Thyroid gland (tissue), 4 donors: ENCODE data around the gene PLCL1. TPM values are rescaled to one million over a fixed set of nuclear protein-coding genes. Genes with fewer than 3 reads are reported as not detected.

ENCODE experiments used
- DNase-seq, 2 donors: peaks; one replicate each; pipeline ENCODE4 v3.0.0-alpha.2; 2019
- H3K27ac ChIP-seq, 3 donors: fragments of 200-600 bp; sonication (generic); 1 replicate in 2 of 3; 2 replicates in 1 of 3; pipeline ENCODE4 v1.5.1; 2016 to 2019; ENCODE audit warnings: mild to moderate bottlenecking in 1 of 3, moderate library complexity in 1 of 3
- H3K27me3 ChIP-seq: fragments of 200-600 bp; sonication (generic); one replicate; pipeline ENCODE4 v1.5.1; 2019
- H3K36me3 ChIP-seq, 2 donors: fragments of 200-600 bp; sonication (generic); one replicate each; pipeline ENCODE4 v1.5.1; 2016 to 2019
- H3K4me1 ChIP-seq, 2 donors: fragments of 200-600 bp; sonication (generic); one replicate each; pipeline ENCODE4 v1.5.1; 2017 to 2019
- H3K4me3 ChIP-seq, 3 donors: fragments of 200-600 bp; sonication (generic); replicated peaks in 1 of 3; 1 replicate in 2 of 3; 2 replicates in 1 of 3; pipeline ENCODE4 v1.5.1; 2016; ENCODE audit warnings: mild to moderate bottlenecking in 1 of 3
- H3K9me3 ChIP-seq: fragments of 200-600 bp; sonication (generic); one replicate; pipeline ENCODE4 v1.5.1; 2017
- POLR2A ChIP-seq, 2 donors: fragments of 450-650 bp; IDR thresholded peaks; one replicate each; pipeline ENCODE4 v1.6.1; 2017; ENCODE audit warnings: antibody characterized with exemption in 2 of 2, mild to moderate bottlenecking in 2 of 2, moderate library complexity in 1 of 2
- WGBS, 2 donors: methylation state at CpG; one replicate each; pipeline ENCODE4 v1.1.5; 2017; 5-methylcytosine and 5-hydroxymethylcytosine counted together
- intact Hi-C: fragments of 100-400 bp; cut with DNase I; formaldehyde crosslinking; loops from one replicate; pipeline ENCODE4 v1.15.1; 2023
- total RNA-seq, 4 donors: library from RNA; depleted of rRNA; stranded (reverse); fragments of >200 nt; gene quantifications; one replicate each; pipeline ENCODE4 v1.2.3, GENCODE V29; 2016
- TF ChIP-seq, protein P1 (sequence below), 6 experiments: fragments of 200-600 bp in 3 of 6; fragments of 450-650 bp in 3 of 6; sonication (generic) in 3 of 6; IDR thresholded peaks; one replicate each; pipeline ENCODE4 v1.5.1; 2016 to 2019; ENCODE audit warnings: antibody characterized with exemption in 6 of 6, mild to moderate bottlenecking in 2 of 6, inconsistent platforms in 1 of 6, moderate library complexity in 1 of 6

Gene PLCL1
- total RNA-seq, 4 donors from 2014 or later, result 9.1 to 11.8 (median 9.9) TPM

DNA sequence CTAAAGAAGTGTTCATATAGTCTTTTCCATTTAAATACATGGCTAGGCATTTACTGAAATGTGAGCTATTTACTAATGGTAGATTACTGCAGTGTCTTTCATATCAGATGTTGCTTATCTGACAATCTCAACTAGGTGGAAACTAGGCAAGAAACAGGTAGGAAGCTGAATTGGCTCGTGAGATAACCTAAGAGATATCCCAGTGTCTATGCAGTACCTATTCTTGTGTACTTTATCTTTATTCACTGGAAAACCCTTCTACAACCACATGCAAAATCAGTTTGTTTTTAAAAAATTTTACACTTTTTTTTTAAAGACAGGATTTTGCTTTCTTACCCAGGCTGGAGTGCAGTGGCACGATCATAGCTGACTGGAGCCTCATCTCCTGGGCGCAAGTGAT lies 63.8 kb downstream of the PLCL1 start:
- intact Hi-C loops, result no loop called here
- Histone ChIP-seq H3K4me1 (no peaks in the 10 kb centered on the region), H3K4me3 (no peak overlapping the region), H3K36me3 (no peaks in the 10 kb centered on the region), H3K9me3 (no peaks in the 10 kb centered on the region), H3K27ac (no peak overlapping the region), H3K27me3 (no peaks in the 10 kb centered on the region)
- TF ChIP-seq, protein P1, sequence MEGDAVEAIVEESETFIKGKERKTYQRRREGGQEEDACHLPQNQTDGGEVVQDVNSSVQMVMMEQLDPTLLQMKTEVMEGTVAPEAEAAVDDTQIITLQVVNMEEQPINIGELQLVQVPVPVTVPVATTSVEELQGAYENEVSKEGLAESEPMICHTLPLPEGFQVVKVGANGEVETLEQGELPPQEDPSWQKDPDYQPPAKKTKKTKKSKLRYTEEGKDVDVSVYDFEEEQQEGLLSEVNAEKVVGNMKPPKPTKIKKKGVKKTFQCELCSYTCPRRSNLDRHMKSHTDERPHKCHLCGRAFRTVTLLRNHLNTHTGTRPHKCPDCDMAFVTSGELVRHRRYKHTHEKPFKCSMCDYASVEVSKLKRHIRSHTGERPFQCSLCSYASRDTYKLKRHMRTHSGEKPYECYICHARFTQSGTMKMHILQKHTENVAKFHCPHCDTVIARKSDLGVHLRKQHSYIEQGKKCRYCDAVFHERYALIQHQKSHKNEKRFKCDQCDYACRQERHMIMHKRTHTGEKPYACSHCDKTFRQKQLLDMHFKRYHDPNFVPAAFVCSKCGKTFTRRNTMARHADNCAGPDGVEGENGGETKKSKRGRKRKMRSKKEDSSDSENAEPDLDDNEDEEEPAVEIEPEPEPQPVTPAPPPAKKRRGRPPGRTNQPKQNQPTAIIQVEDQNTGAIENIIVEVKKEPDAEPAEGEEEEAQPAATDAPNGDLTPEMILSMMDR (IDR thresholded peaks at IDR 0.05), result no peak
- TF ChIP-seq POLR2A (IDR thresholded peaks at IDR 0.05), result no peak
- 92 to 94% methylated on average over 3 of the region's 3 CpGs for WGBS, 2 donors
- no peak for DNase-seq

- Histone ChIP-seq H3K9me3 (no peaks in the 10 kb centered on the region), H3K4me3 (no peak overlapping the region), H3K27ac (no peak overlapping the region), H3K36me3 (no peaks in the 10 kb centered on the region), H3K27me3 (no peaks in the 10 kb centered on the region), H3K4me1 (no peaks in the 10 kb centered on the region)
- DNase-seq, result no peak
- intact Hi-C loops, result no loop called here
- WGBS, 2 donors, result 89 to 92% methylated on average over 2 of the region's 2 CpGs
- TF ChIP-seq, protein P1 (IDR thresholded peaks at IDR 0.05), result no peak
- no peak for TF ChIP-seq POLR2A (IDR thresholded peaks at IDR 0.05)
Observed at GRCh38 chr2:197869041-197869440, 64.6 kb downstream of the PLCL1 start.

GRCh38 chr2:197869501-197870111 lies 65.2 kb downstream of the PLCL1 start:
- Histone ChIP-seq H3K4me3 (no peak overlapping the region), H3K4me1 (no peaks in the 10 kb centered on the region), H3K36me3 (no peaks in the 10 kb centered on the region), H3K9me3 (no peaks in the 10 kb centered on the region), H3K27me3 (no peaks in the 10 kb centered on the region), H3K27ac (no peak overlapping the region)
- no peak for DNase-seq
- intact Hi-C loops, result no loop called here
- 83 to 84% methylated on average over 8 of the region's 8 CpGs for WGBS, 2 donors
- TF ChIP-seq POLR2A (IDR thresholded peaks at IDR 0.05), result no peak
- TF ChIP-seq, protein P1 (IDR thresholded peaks at IDR 0.05), result no peak

DNA sequence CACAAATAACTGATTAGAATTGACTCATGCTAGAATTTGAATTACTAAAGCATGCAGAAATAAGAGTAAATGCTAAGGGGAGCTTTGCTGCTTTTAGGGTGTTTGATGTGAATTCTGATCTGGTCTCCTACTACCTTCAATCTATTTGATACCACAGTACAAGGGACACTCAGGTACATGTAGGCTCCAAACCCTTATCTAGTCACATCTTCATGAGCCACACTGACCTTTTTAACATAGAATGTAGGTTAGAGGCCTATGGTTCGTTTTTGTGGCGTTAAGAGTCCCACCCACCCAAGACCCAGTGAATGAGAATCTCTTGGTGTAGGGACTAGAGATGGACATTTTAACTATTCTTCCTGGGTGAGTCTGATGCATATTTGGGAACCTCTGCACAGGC lies 65.7 kb downstream of the PLCL1 start:
- no peaks in the 10 kb centered on the region for H3K36me3 ChIP-seq
- DNase-seq, result no peak
- no peaks in the 10 kb centered on the region for H3K4me1 ChIP-seq
- WGBS, 2 donors, result 89 to 94% methylated on average over 2 of the region's 2 CpGs
- intact Hi-C loops, result no loop called here
- no peaks in the 10 kb centered on the region for H3K27me3 ChIP-seq
- H3K27ac ChIP-seq, result no peak overlapping the region
- no peaks in the 10 kb centered on the region for H3K9me3 ChIP-seq
- TF ChIP-seq, protein P1 (IDR thresholded peaks at IDR 0.05), result no peak
- TF ChIP-seq POLR2A (IDR thresholded peaks at IDR 0.05), result no peak
- H3K4me3 ChIP-seq, result no peak overlapping the region

- no peaks in the 10 kb centered on the region for H3K36me3 ChIP-seq
- 72 to 75% methylated on average over 3 of the region's 3 CpGs for WGBS, 2 donors
- no peaks in the 10 kb centered on the region for H3K27me3 ChIP-seq
- no peaks in the 10 kb centered on the region for H3K9me3 ChIP-seq
- DNase-seq, result no peak
- TF ChIP-seq, protein P1 (IDR thresholded peaks at IDR 0.05), result no peak
- TF ChIP-seq POLR2A (IDR thresholded peaks at IDR 0.05), result no peak
- H3K4me3 ChIP-seq, result no peak overlapping the region
- intact Hi-C loops, result no loop called here
- no peak overlapping the region for H3K27ac ChIP-seq
- no peaks in the 10 kb centered on the region for H3K4me1 ChIP-seq
Observed at GRCh38 chr2:197871780-197872456, 67.5 kb downstream of the PLCL1 start.
